ENCODE results near the gene ARID3A.

Gene ARID3A

DNA sequence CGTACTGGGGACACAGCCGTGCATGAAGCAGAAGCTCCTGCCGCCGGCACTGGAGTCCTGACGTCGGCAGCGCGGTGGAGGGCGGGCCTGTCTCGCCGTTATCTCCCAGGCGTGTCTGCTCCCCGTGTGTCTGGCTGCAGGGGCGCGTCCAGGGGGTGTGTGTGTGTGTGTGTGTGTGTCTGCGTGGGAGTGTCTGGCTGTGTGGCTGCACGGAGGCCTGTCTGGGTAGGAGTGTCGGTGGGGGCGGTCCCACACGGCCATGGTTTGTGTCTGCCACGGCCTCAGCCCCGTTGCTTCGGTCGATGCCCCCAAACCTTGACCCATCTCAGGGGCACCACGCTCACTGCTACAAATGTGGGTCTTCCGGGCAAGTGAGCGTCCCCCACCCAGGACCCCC lies 18.3 kb downstream of the ARID3A start:
- no peaks in the 10 kb centered on the region for H3K27me3 ChIP-seq (replicated peaks; ENCODE audit: insufficient read depth, low read length)
- TF ChIP-seq EZH2phosphoT487 (IDR thresholded peaks at IDR 0.05; ENCODE audit: low read length) (no peak), EZH2 (optimal IDR thresholded peaks at IDR 0.05; ENCODE audit: low read depth, low read length) (no peak)
- TF ChIP-seq, protein P1, sequence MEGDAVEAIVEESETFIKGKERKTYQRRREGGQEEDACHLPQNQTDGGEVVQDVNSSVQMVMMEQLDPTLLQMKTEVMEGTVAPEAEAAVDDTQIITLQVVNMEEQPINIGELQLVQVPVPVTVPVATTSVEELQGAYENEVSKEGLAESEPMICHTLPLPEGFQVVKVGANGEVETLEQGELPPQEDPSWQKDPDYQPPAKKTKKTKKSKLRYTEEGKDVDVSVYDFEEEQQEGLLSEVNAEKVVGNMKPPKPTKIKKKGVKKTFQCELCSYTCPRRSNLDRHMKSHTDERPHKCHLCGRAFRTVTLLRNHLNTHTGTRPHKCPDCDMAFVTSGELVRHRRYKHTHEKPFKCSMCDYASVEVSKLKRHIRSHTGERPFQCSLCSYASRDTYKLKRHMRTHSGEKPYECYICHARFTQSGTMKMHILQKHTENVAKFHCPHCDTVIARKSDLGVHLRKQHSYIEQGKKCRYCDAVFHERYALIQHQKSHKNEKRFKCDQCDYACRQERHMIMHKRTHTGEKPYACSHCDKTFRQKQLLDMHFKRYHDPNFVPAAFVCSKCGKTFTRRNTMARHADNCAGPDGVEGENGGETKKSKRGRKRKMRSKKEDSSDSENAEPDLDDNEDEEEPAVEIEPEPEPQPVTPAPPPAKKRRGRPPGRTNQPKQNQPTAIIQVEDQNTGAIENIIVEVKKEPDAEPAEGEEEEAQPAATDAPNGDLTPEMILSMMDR (IDR thresholded peaks at IDR 0.05; ENCODE audit: low read length): no peak
- no peaks in the 10 kb centered on the region for H3K9me2 ChIP-seq (replicated peaks; ENCODE audit: insufficient read depth, low read length)
- no peak for DNase-seq
- no peak overlapping the region for H2AFZ ChIP-seq (ENCODE audit: low read length)
- no peaks in the 10 kb centered on the region for H3K36me3 ChIP-seq (replicated peaks; ENCODE audit: insufficient read depth, low read length)
- H3K9me3 ChIP-seq (replicated peaks; ENCODE audit: insufficient read depth, low read length): no peaks in the 10 kb centered on the region
- no peak overlapping the region for H3K4me2 ChIP-seq (ENCODE audit: low read depth, low read length)
- peaks cover 39% of the 10 kb centered on the region for H3K79me2 ChIP-seq (ENCODE audit: low read length)
- no peak overlapping the region for H3K9ac ChIP-seq (ENCODE audit: low read length)
- no peak overlapping the region for H3K27ac ChIP-seq (ENCODE audit: low read length)
- H3K4me1 ChIP-seq (ENCODE audit: low read length): no peaks in the 10 kb centered on the region
- no peak overlapping the region for H3K4me3 ChIP-seq (ENCODE audit: low read length)
- H3F3A ChIP-seq (ENCODE audit: insufficient read depth, low read length): no peaks in the 10 kb centered on the region
- H4K20me1 ChIP-seq (ENCODE audit: insufficient read depth, low read length): no peaks in the 10 kb centered on the region

DNA sequence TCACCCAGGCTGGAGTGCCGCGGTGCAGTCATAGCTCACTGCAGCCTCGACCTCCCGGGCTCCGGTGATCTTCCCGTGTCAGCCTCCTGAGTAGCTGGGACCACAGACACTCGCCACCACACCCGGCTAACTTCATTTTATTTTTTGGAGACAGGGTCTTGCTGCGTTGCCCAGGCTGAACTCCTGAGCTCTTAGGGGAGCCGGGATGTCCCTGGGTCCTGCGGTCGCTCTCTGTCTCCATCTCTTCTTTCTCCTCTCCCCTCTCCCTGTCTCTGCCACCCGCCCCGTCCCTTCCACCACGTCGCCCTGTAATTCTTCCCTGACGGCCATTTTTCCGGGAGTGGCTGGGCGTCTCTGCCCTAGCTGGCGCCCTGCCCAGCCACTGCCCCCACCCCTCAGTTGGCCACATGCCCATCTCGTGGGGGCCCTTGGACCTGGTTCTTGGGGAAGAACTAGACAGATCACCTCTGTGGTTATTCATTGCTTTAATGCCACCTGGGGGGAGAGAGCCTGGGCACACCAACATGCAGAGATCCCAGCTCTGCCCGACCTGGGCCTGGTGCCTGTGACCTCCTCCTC lies 18.9 kb downstream of the ARID3A start:
- no peaks in the 10 kb centered on the region for H3F3A ChIP-seq (ENCODE audit: insufficient read depth, low read length)
- no peak for DNase-seq
- H2AFZ ChIP-seq (ENCODE audit: low read length): no peak overlapping the region
- no peak overlapping the region for H3K27ac ChIP-seq (ENCODE audit: low read length)
- no peaks in the 10 kb centered on the region for H3K9me3 ChIP-seq (replicated peaks; ENCODE audit: insufficient read depth, low read length)
- no peaks in the 10 kb centered on the region for H3K27me3 ChIP-seq (replicated peaks; ENCODE audit: insufficient read depth, low read length)
- H3K36me3 ChIP-seq (replicated peaks; ENCODE audit: insufficient read depth, low read length): no peaks in the 10 kb centered on the region
- H3K4me1 ChIP-seq (ENCODE audit: low read length): no peaks in the 10 kb centered on the region
- no peaks in the 10 kb centered on the region for H3K9me2 ChIP-seq (replicated peaks; ENCODE audit: insufficient read depth, low read length)
- TF ChIP-seq EZH2 (optimal IDR thresholded peaks at IDR 0.05; ENCODE audit: low read depth, low read length) (no peak), EZH2phosphoT487 (IDR thresholded peaks at IDR 0.05; ENCODE audit: low read length) (no peak)
- TF ChIP-seq, protein P1 (IDR thresholded peaks at IDR 0.05; ENCODE audit: low read length): no peak
- no peaks in the 10 kb centered on the region for H4K20me1 ChIP-seq (ENCODE audit: insufficient read depth, low read length)
- H3K4me2 ChIP-seq (ENCODE audit: low read depth, low read length): no peak overlapping the region
- peaks cover 33% of the 10 kb centered on the region for H3K79me2 ChIP-seq (ENCODE audit: low read length)
- no peak overlapping the region for H3K4me3 ChIP-seq (ENCODE audit: low read length)
- H3K9ac ChIP-seq (ENCODE audit: low read length): no peak overlapping the region

DNA sequence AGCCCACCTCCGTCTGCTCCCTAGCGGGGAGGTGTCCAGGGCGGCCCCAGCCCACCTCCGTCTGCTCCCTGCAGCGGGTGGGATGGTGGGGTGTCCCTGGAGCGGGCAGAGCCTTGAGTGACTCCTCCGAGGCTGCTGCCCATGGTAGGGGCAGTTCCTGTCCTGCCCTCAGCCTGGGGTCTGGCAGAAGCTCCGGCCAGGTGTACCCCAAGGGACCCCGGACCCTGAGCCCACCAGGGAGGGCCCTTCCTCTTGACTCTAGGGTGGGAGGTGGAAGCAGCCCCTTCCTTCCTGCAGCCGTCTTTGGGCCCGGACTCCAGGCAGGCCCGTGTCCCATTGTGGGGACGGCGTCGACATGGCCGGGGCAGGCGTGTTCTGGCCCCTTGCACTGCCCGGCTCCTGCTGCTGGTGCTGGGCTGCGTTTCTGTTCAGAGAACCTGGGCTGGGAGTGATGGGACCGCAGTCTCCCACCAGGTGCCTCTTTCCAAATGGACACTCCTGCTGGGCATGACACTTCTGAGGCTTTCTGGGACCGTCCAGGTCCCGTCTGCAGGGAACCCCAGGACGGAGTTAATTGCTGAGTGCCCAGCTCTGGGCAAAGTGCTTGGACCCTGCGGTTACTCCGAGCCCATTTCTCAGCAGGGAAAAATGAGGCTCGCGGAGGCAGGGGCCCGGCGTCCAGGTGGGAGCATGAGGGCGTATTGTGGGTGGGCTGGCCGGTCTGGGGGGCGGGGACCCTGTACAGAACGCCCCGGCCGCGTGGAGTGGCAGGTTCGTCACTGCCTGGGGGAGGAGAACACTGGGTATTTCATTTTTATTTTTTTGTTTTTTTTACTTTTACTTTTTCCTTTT lies 19.8 kb downstream of the ARID3A start:
- peaks cover 32% of the 10 kb centered on the region for H3K79me2 ChIP-seq (ENCODE audit: low read length)
- H3K27me3 ChIP-seq (replicated peaks; ENCODE audit: insufficient read depth, low read length): no peaks in the 10 kb centered on the region
- H3K27ac ChIP-seq (ENCODE audit: low read length): no peak overlapping the region
- no peak overlapping the region for H2AFZ ChIP-seq (ENCODE audit: low read length)
- H3K4me1 ChIP-seq (ENCODE audit: low read length): no peaks in the 10 kb centered on the region
- no peak overlapping the region for H3K4me2 ChIP-seq (ENCODE audit: low read depth, low read length)
- TF ChIP-seq EZH2phosphoT487 (IDR thresholded peaks at IDR 0.05; ENCODE audit: low read length): no peak
- H3K4me3 ChIP-seq (ENCODE audit: low read length): no peak overlapping the region
- DNase-seq: no peak
- H3K9me2 ChIP-seq (replicated peaks; ENCODE audit: insufficient read depth, low read length): no peaks in the 10 kb centered on the region
- H3K9me3 ChIP-seq (replicated peaks; ENCODE audit: insufficient read depth, low read length): no peaks in the 10 kb centered on the region
- H3K9ac ChIP-seq (ENCODE audit: low read length): no peak overlapping the region
- no peaks in the 10 kb centered on the region for H3F3A ChIP-seq (ENCODE audit: insufficient read depth, low read length)
- H4K20me1 ChIP-seq (ENCODE audit: insufficient read depth, low read length): no peaks in the 10 kb centered on the region
- no peaks in the 10 kb centered on the region for H3K36me3 ChIP-seq (replicated peaks; ENCODE audit: insufficient read depth, low read length)

Measured in MM.1S (cell line).